GM21515 (cell line): ENCODE data around the gene CCR5AS.

Experiments used
- ATAC-seq: cut with Tn5 transposase; IDR thresholded peaks from one replicate; pipeline ENCODE4 v1.9.1; 2021; ENCODE audit not compliant: unreplicated experiment

Gene CCR5AS

GRCh38 chr3:46381625-46382024 is 25.2 kb downstream of the CCR5AS start:
- ATAC-seq: no peak

DNA sequence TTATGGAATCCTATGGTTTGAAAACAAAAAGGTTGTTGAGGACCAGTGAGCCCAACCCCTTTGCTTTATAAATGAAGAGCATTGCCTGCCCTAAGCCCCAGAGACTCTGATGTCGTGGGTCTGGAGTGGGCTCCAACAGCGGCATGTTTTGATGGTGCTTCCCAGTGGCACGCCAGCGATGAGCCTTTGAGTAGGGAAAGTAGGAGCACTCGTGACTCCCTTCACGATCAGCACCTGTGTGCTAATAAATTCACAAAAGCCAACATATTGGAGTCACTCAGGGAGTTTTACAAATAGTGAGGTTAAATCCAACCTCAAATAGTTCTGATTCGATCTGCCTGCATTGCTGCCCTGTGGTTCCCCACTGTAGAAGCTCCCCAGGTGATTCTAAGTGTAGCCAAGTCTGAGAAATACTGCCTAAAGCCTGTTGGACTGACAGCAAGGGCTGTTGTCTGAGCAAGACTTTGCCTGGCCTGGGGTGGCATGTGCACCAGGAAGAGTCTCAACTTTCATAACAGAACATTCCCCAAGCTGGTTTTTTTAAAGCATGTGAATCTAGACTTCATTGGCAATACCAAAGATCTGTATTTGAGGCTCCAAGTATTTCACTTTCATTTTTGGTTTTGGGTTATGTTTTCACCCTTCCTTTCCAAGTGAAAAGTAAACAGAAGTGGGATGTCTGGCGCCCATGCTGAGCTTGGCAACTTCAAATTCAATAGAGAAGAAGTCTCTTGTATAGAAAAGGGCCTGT is 26.2 kb downstream of the CCR5AS start:
- no peak for ATAC-seq

DNA sequence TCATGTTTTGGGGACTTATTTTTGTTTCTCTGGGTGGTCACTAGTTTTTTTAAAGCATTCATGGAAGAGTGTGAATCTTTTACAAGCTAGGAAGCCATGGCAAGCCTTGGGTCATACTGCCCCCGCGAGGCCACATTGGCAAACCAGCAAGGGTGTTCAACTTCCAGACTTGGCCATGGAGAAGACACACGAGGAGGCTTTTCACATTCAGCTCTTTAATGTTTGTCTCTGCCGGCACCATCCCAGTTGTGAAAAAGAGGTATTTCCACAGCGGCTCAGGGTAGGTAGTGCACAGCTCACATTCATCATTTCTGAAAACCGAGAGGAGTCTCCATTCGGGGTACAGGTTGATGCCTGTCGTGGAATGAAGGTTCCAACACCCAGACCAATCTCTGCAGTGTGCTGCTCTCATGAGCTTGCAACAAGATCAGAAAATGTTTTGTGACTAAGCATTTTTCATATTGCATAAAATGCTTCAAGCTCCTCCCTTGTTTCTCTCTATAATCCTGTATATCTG is 28.4 kb downstream of the CCR5AS start:
- no peak for ATAC-seq

- no peak for ATAC-seq
Measured at GRCh38 chr3:46375814-46376213, 31.1 kb downstream of the CCR5AS start.

DNA sequence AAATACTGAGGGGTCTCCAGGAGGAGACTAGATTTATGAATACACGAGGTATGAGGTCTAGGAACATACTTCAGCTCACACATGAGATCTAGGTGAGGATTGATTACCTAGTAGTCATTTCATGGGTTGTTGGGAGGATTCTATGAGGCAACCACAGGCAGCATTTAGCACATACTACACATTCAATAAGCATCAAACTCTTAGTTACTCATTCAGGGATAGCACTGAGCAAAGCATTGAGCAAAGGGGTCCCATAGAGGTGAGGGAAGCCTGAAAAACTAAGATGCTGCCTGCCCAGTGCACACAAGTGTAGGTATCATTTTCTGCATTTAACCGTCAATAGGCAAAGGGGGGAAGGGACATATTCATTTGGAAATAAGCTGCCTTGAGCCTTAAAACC is 31.6 kb downstream of the CCR5AS start:
- no peak for ATAC-seq

DNA sequence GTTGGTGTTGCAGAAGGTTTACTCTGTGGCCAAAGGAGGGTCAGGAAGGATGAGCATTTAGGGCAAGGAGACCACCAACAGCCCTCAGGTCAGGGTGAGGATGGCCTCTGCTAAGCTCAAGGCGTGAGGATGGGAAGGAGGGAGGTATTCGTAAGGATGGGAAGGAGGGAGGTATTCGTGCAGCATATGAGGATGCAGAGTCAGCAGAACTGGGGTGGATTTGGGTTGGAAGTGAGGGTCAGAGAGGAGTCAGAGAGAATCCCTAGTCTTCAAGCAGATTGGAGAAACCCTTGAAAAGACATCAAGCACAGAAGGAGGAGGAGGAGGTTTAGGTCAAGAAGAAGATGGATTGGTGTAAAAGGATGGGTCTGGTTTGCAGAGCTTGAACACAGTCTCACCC is 32.1 kb downstream of the CCR5AS start:
- ATAC-seq: no peak

DNA sequence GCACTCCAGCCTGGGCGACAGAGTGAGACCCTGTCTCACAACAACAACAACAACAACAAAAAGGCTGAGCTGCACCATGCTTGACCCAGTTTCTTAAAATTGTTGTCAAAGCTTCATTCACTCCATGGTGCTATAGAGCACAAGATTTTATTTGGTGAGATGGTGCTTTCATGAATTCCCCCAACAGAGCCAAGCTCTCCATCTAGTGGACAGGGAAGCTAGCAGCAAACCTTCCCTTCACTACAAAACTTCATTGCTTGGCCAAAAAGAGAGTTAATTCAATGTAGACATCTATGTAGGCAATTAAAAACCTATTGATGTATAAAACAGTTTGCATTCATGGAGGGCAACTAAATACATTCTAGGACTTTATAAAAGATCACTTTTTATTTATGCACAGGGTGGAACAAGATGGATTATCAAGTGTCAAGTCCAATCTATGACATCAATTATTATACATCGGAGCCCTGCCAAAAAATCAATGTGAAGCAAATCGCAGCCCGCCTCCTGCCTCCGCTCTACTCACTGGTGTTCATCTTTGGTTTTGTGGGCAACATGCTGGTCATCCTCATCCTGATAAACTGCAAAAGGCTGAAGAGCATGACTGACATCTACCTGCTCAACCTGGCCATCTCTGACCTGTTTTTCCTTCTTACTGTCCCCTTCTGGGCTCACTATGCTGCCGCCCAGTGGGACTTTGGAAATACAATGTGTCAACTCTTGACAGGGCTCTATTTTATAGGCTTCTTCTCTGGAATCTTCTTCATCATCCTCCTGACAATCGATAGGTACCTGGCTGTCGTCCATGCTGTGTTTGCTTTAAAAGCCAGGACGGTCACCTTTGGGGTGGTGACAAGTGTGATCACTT is 34.1 kb downstream of the CCR5AS start:
- ATAC-seq: no peak

- ATAC-seq: no peak
Measured at GRCh38 chr3:46371519-46372340, 35.1 kb downstream of the CCR5AS start.

DNA sequence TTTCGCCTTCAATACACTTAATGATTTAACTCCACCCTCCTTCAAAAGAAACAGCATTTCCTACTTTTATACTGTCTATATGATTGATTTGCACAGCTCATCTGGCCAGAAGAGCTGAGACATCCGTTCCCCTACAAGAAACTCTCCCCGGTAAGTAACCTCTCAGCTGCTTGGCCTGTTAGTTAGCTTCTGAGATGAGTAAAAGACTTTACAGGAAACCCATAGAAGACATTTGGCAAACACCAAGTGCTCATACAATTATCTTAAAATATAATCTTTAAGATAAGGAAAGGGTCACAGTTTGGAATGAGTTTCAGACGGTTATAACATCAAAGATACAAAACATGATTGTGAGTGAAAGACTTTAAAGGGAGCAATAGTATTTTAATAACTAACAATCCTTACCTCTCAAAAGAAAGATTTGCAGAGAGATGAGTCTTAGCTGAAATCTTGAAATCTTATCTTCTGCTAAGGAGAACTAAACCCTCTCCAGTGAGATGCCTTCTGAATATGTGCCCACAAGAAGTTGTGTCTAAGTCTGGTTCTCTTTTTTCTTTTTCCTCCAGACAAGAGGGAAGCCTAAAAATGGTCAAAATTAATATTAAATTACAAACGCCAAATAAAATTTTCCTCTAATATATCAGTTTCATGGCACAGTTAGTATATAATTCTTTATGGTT is 35.9 kb downstream of the CCR5AS start, which contains the start of gene CCR5:
TSS of gene CCR5 (plus strand) at position 108 of the 680 bp plus-strand sequence. CDS start 1,957 bp downstream, outside the sequence.
- ATAC-seq: no peak

DNA sequence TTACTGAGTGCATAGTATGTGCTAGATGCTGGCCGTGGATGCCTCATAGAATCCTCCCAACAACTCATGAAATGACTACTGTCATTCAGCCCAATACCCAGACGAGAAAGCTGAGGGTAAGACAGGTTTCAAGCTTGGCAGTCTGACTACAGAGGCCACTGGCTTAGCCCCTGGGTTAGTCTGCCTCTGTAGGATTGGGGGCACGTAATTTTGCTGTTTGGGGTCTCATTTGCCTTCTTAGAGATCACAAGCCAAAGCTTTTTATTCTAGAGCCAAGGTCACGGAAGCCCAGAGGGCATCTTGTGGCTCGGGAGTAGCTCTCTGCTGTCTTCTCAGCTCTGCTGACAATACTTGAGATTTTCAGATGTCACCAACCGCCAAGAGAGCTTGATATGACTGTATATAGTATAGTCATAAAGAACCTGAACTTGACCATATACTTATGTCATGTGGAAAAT is 37.2 kb downstream of the CCR5AS start:
- no peak for ATAC-seq

DNA sequence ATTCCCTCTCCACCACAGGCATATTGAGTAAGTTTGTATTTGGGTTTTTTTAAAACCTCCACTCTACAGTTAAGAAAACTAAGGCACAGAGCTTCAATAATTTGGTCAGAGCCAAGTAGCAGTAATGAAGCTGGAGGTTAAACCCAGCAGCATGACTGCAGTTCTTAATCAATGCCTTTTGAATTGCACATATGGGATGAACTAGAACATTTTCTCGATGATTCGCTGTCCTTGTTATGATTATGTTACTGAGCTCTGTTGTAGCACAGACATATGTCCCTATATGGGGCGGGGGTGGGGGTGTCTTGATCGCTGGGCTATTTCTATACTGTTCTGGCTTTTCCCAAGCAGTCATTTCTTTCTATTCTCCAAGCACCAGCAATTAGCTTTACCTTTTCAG is 37.7 kb downstream of the CCR5AS start:
- ATAC-seq: no peak

GRCh38 chr3:46368569-46368968 is 38.3 kb downstream of the CCR5AS start:
- no peak for ATAC-seq

GRCh38 chr3:46367811-46368210 is 39.1 kb downstream of the CCR5AS start:
- no peak for ATAC-seq

GRCh38 chr3:46365737-46366524 is 40.9 kb downstream of the CCR5AS start:
- no peak for ATAC-seq

DNA sequence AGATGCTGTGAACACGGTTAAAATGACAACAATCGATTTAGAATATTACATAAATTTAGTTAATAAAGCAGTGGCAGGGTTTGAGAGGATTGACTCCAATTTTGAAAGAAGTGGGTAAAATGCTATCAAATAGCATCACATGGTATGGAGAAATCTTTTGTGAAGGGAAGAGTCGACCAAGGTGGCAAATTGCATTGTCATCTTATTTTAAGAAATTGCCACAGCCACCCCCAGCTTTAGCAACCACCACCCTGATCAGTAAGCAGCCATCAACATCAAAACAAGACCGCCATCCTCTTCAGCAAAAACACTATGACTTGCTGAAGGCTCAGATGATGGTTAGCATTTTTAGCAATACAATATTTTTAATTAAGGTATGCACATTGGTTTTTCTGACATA is 41.8 kb downstream of the CCR5AS start:
- ATAC-seq: no peak

DNA sequence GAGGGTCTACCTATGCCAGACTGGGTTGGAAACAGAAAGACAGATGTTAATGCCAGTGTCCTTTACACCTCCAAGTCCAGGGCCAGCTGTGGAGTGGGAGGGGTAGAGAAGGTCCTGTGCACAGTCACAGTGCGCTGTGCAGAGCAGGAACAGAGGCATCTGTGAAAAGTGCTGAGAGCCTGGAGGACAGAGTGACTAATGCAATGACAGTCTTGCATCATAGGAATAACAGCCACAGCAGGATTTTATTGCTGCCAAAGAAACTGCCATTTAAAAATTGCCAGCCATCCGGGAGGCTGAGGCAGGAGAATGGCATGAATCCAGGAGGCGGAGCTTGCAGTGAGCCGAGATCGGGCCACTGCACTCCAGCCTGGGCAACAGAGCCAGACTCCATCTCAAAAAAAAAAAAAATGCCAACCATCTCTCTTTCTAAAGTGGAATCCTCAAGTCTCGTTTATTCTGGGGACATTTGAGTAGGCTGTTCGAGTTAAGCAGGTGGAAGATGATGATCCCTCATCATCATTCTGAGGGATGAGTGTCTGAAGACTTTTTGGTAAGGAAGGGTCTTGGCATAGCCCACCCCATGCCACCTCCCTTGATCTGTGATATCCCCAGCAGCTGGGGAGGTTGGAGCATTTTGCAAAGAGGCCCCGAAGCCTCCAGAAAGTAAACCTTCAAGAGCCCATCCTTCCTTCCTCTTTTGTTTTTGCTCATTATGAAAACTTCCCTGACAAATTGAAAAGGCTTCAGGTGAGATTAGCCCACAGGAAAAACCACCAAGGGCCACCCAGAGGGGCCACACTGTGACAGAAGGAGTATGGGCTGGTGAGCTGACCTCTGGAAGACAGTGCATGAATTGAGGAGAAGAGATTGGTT is 45.2 kb downstream of the CCR5AS start:
- no peak for ATAC-seq

- ATAC-seq: no peak
Measured at GRCh38 chr3:46360907-46361306, 46.0 kb downstream of the CCR5AS start.

DNA sequence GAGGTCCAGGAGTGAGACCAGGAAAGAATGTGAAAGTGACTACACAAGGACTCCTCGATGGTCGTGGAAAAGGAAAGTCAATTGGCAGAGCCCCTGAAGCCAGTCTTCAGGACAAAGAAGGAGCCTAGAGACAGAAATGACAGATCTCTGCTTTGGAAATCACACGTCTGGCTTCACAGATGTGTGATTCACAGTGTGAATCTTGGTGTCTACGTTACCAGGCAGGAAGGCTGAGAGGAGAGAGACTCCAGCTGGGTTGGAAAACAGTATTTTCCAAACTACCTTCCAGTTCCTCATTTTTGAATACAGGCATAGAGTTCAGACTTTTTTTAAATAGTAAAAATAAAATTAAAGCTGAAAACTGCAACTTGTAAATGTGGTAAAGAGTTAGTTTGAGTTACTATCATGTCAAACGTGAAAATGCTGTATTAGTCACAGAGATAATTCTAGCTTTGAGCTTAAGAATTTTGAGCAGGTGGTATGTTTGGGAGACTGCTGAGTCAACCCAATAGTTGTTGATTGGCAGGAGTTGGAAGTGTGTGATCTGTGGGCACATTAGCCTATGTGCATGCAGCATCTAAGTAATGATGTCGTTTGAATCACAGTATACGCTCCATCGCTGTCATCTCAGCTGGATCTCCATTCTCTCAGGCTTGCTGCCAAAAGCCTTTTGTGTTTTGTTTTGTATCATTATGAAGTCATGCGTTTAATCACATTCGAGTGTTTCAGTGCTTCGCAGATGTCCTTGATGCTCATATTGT is 47.0 kb downstream of the CCR5AS start:
- no peak for ATAC-seq
